OCI-LY1 (cell line): ENCODE results near the gene NMB.

ENCODE experiments used
- H2AFZ ChIP-seq: fragments of 200-600 bp; sonication (generic), shearing (Covaris generic); 2 replicates; pipeline ENCODE4 v1.6.0; 2014; ENCODE audit warnings: antibody characterized with exemption, mild to moderate bottlenecking, low read length
- H3F3A ChIP-seq: fragments of 200-600 bp; sonication (generic), shearing (Covaris generic); 2 replicates; pipeline ENCODE4 v1.6.0; 2014; ENCODE audit warnings: mild to moderate bottlenecking, antibody characterized with exemption, low read length, moderate library complexity; ENCODE audit not compliant: insufficient read depth
- H3K27ac ChIP-seq: fragments of 200-600 bp; sonication (generic); 2 replicates; pipeline ENCODE4 v1.5.1; 2014; ENCODE audit warnings: low read length, mixed run types, mild to moderate bottlenecking, low read depth; ENCODE audit not compliant: poor library complexity, severe bottlenecking
- H3K27me3 ChIP-seq: fragments of 200-600 bp; sonication (generic); 2 replicates; pipeline ENCODE4 v1.6.0; 2014; ENCODE audit warnings: antibody characterized with exemption, mild to moderate bottlenecking, low read length, moderate library complexity; ENCODE audit not compliant: insufficient read depth
- H3K36me3 ChIP-seq: fragments of 200-600 bp; sonication (generic); 2 replicates; pipeline ENCODE4 v1.6.1; 2014; ENCODE audit warnings: mild to moderate bottlenecking, antibody characterized with exemption, low read length, moderate library complexity, mixed read lengths; ENCODE audit not compliant: insufficient read depth
- H3K4me1 ChIP-seq: fragments of 200-600 bp; sonication (generic); 2 replicates; pipeline ENCODE4 v1.5.1; 2014; ENCODE audit warnings: mild to moderate bottlenecking, low read length, moderate library complexity; ENCODE audit not compliant: insufficient read depth, severe bottlenecking
- H3K4me2 ChIP-seq: fragments of 200-600 bp; sonication (generic), shearing (Covaris generic); 2 replicates; pipeline ENCODE4 v1.6.1; 2014; ENCODE audit warnings: low read length
- H3K4me3 ChIP-seq: fragments of 200-600 bp; sonication (generic); 2 replicates; pipeline ENCODE4 v1.5.1; 2014; ENCODE audit warnings: low read length, low read depth, mild to moderate bottlenecking, mixed read lengths; ENCODE audit not compliant: poor library complexity, severe bottlenecking
- H3K79me2 ChIP-seq: fragments of 200-600 bp; shearing (Covaris generic); 2 replicates; pipeline ENCODE4 v1.6.1; 2016; ENCODE audit warnings: mixed run types, low read length, mixed read lengths; ENCODE audit not compliant: insufficient read depth
- H3K9ac ChIP-seq: fragments of 200-600 bp; sonication (generic), shearing (Covaris generic); 2 replicates; pipeline ENCODE4 v1.6.1; 2014; ENCODE audit warnings: mild to moderate bottlenecking, low read length, mixed read lengths
- H3K9me2 ChIP-seq: fragments of 200-600 bp; sonication (generic), shearing (Covaris generic); 2 replicates; pipeline ENCODE4 v1.6.1; 2014; ENCODE audit warnings: low read depth, mild to moderate bottlenecking, low read length, mixed read lengths
- H3K9me3 ChIP-seq: fragments of 200-600 bp; shearing (Covaris generic); 2 replicates; pipeline ENCODE4 v1.6.1; 2014; ENCODE audit warnings: low read length, mixed read lengths
- H4K20me1 ChIP-seq: fragments of 200-600 bp; sonication (generic), shearing (Covaris generic); 2 replicates; pipeline ENCODE4 v1.6.0; 2016; ENCODE audit warnings: mild to moderate bottlenecking, low read length; ENCODE audit not compliant: insufficient read depth
- EZH2 ChIP-seq: fragments of 200-600 bp; sonication (generic), shearing (Covaris generic); IDR thresholded peaks from 2 replicates; pipeline ENCODE4 v1.8.0; 2017; ENCODE audit warnings: borderline replicate concordance, mixed run types, mild to moderate bottlenecking, antibody characterized with exemption, low read length, moderate library complexity, mixed read lengths
- TF ChIP-seq, protein P1 (sequence below): fragments of 200-600 bp; sonication (generic), shearing (Covaris generic); IDR thresholded peaks from 2 replicates; pipeline ENCODE4 v1.5.1; 2017; ENCODE audit warnings: mild to moderate bottlenecking, antibody characterized with exemption, low read length, moderate library complexity, mixed read lengths

NMB gene

GRCh38 chr15:84631706-84632272, 26.2 kb downstream of the NMB start:
- H2AFZ ChIP-seq: no peak overlapping the region
- TF ChIP-seq, protein P1, sequence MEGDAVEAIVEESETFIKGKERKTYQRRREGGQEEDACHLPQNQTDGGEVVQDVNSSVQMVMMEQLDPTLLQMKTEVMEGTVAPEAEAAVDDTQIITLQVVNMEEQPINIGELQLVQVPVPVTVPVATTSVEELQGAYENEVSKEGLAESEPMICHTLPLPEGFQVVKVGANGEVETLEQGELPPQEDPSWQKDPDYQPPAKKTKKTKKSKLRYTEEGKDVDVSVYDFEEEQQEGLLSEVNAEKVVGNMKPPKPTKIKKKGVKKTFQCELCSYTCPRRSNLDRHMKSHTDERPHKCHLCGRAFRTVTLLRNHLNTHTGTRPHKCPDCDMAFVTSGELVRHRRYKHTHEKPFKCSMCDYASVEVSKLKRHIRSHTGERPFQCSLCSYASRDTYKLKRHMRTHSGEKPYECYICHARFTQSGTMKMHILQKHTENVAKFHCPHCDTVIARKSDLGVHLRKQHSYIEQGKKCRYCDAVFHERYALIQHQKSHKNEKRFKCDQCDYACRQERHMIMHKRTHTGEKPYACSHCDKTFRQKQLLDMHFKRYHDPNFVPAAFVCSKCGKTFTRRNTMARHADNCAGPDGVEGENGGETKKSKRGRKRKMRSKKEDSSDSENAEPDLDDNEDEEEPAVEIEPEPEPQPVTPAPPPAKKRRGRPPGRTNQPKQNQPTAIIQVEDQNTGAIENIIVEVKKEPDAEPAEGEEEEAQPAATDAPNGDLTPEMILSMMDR: no peak
- no peak for TF ChIP-seq EZH2
- no peaks in the 10 kb centered on the region for H3K9me2 ChIP-seq
- no peaks in the 10 kb centered on the region for H3K9me3 ChIP-seq
- H3K4me1 ChIP-seq: peaks cover 45% of the 10 kb centered on the region
- no peaks in the 10 kb centered on the region for H3K27me3 ChIP-seq
- H3K27ac ChIP-seq: peak overlapping the region; percentile 87
- no peaks in the 10 kb centered on the region for H3K79me2 ChIP-seq
- no peaks in the 10 kb centered on the region for H4K20me1 ChIP-seq
- peak overlapping the region; percentile 74 for H3K9ac ChIP-seq
- peaks cover 7% of the 10 kb centered on the region for H3K36me3 ChIP-seq
- peak overlapping the region; percentile 81 for H3K4me2 ChIP-seq
- H3K4me3 ChIP-seq: peak overlapping the region; percentile 71
- H3F3A ChIP-seq: no peaks in the 10 kb centered on the region

GRCh38 chr15:84629033-84629432, 29.0 kb downstream of the NMB start:
- no peaks in the 10 kb centered on the region for H3K27me3 ChIP-seq
- H3K4me2 ChIP-seq: no peak overlapping the region
- H3F3A ChIP-seq: no peaks in the 10 kb centered on the region
- H3K9me3 ChIP-seq: no peaks in the 10 kb centered on the region
- H3K4me1 ChIP-seq: peaks cover 22% of the 10 kb centered on the region
- H3K4me3 ChIP-seq: no peak overlapping the region
- H3K9me2 ChIP-seq: no peaks in the 10 kb centered on the region
- H3K36me3 ChIP-seq: no peaks in the 10 kb centered on the region
- H2AFZ ChIP-seq: no peak overlapping the region
- TF ChIP-seq, protein P1: no peak
- no peak for TF ChIP-seq EZH2
- H4K20me1 ChIP-seq: no peaks in the 10 kb centered on the region
- no peak overlapping the region for H3K27ac ChIP-seq
- no peak overlapping the region for H3K9ac ChIP-seq
- no peaks in the 10 kb centered on the region for H3K79me2 ChIP-seq

GRCh38 chr15:84625123-84625522, 32.9 kb downstream of the NMB start:
- no peaks in the 10 kb centered on the region for H4K20me1 ChIP-seq
- no peaks in the 10 kb centered on the region for H3K9me2 ChIP-seq
- no peak for TF ChIP-seq EZH2
- TF ChIP-seq, protein P1: no peak
- H3K27me3 ChIP-seq: no peaks in the 10 kb centered on the region
- H3F3A ChIP-seq: no peaks in the 10 kb centered on the region
- H3K9me3 ChIP-seq: peaks cover 27% of the 10 kb centered on the region
- H3K27ac ChIP-seq: no peak overlapping the region
- peaks cover 2% of the 10 kb centered on the region for H3K4me1 ChIP-seq
- H3K36me3 ChIP-seq: peaks cover 34% of the 10 kb centered on the region
- no peak overlapping the region for H3K4me3 ChIP-seq
- no peak overlapping the region for H3K9ac ChIP-seq
- H2AFZ ChIP-seq: no peak overlapping the region
- H3K79me2 ChIP-seq: no peaks in the 10 kb centered on the region
- H3K4me2 ChIP-seq: no peak overlapping the region
